Measurements from ENCODE around the gene MYOD1.
A peak's percentile ranks its signal among the peaks of the same experiment; 100 is the strongest.

Gene MYOD1

DNA sequence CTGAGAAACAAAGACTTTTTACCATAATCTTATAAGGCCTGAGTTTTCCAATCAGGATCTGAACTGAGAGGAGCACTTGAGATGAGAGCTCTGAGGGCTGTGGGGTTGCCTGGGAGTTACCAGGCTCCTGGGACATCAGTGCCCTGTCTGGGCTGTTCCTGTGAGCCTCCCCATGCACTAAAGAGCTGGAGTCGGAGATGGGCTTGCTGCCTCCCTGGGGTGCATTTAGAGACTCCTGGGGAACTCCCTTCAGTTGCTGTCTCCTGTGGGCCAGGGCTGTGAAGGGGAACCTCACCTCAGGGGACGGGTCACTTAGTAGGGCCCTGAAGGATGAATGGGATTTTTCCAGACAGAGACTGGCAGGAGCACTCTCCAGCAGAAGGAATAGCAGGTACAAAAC, 48.5 kb downstream of the MYOD1 start:
- Mint-ChIP-seq H3K4me3 (no peak overlapping the region), H3K36me3 (ENCODE audit: low read depth) (no peaks in the 10 kb centered on the region), H3K27ac (no peak overlapping the region), H3K27me3 (ENCODE audit: low read depth, poor library complexity) (peaks cover 32% of the 10 kb centered on the region), H3K9me3 (no peaks in the 10 kb centered on the region), H3K4me1 (peaks cover 71% of the 10 kb centered on the region)
- no peak for DNase-seq
- TF ChIP-seq CTCF (IDR thresholded peaks at IDR 0.05), result no peak

DNA sequence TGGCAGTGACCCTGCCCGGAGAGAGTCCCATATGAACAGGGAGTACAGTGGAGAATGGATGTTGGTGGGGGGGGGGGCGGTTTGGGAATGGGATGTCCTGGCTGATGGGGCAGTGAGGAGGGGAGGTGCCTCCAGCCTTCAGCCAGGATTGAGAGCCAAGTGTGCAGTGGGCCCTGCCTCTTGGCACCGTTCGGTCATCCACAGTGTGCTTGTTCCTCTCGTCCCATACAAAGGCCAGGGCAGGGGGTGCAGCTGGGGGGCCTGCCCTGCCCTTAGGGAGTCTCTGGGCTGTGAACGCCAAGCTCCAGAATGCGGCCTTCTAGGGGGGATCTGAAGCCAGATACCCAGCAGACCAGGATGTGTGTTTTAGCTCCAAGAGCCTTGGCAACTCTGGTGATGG, 49.2 kb downstream of the MYOD1 start:
- Mint-ChIP-seq H3K27me3 (ENCODE audit: low read depth, poor library complexity) (peaks cover 35% of the 10 kb centered on the region), H3K9me3 (no peaks in the 10 kb centered on the region), H3K4me3 (no peak overlapping the region), H3K4me1 (peaks cover 71% of the 10 kb centered on the region), H3K27ac (no peak overlapping the region), H3K36me3 (ENCODE audit: low read depth) (no peaks in the 10 kb centered on the region)
- TF ChIP-seq CTCF (IDR thresholded peaks at IDR 0.05), result no peak
- DNase-seq, result no peak

- no peak for DNase-seq
- Mint-ChIP-seq H3K9me3 (no peaks in the 10 kb centered on the region), H3K4me1 (peaks cover 67% of the 10 kb centered on the region), H3K4me3 (no peak overlapping the region), H3K36me3 (ENCODE audit: low read depth) (no peaks in the 10 kb centered on the region), H3K27me3 (ENCODE audit: low read depth, poor library complexity) (peaks cover 39% of the 10 kb centered on the region), H3K27ac (peak overlapping the region; percentile 29)
- TF ChIP-seq CTCF (IDR thresholded peaks at IDR 0.05), result no peak
These were observed 49.8 kb downstream of the MYOD1 start for GRCh38 chr11:17769218-17769617.

GRCh38 chr11:17770048-17770652, 50.8 kb downstream of the MYOD1 start:
- peak; percentile 79 for DNase-seq

GRCh38 chr11:17770917-17771316, 51.5 kb downstream of the MYOD1 start:
- Mint-ChIP-seq H3K27ac (no peak overlapping the region), H3K4me1 (peaks cover 51% of the 10 kb centered on the region), H3K9me3 (no peaks in the 10 kb centered on the region), H3K4me3 (no peak overlapping the region), H3K36me3 (ENCODE audit: low read depth) (no peaks in the 10 kb centered on the region), H3K27me3 (ENCODE audit: low read depth, poor library complexity) (peaks cover 32% of the 10 kb centered on the region)
- no peak for DNase-seq
- no peak for TF ChIP-seq CTCF (IDR thresholded peaks at IDR 0.05)

More at GRCh38 chr11:17770048-17770652, 50.8 kb downstream of the MYOD1 start:
- H3K4me3 Mint-ChIP-seq, result peak overlapping the region; percentile 44
- H3K4me1 Mint-ChIP-seq, result peaks cover 58% of the 10 kb centered on the region
- TF ChIP-seq CTCF (IDR thresholded peaks at IDR 0.05), result peak; percentile 42
- peaks cover 38% of the 10 kb centered on the region for H3K27me3 Mint-ChIP-seq (ENCODE audit: low read depth, poor library complexity)
- H3K27ac Mint-ChIP-seq, result peak overlapping the region; percentile 46
- H3K9me3 Mint-ChIP-seq, result no peaks in the 10 kb centered on the region
- H3K36me3 Mint-ChIP-seq (ENCODE audit: low read depth), result no peaks in the 10 kb centered on the region

DNA sequence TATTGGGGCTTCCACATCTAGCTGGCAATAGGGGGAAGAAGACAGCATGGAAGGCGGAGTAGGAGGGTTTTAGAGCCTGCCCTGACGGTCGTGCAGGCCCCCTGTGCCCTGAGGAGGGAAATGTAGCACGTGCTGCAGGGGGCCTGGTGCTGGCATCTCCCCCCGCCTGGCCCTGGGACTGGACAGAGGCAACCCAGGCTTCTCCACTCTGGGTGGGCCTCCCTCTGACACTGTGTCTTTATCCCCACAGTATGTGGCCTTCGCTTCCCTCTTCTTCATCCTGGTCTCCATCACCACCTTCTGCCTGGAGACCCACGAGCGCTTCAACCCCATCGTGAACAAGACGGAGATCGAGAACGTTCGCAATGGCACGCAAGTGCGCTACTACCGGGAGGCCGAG, 52.0 kb downstream of the MYOD1 start:
- no peak overlapping the region for H3K4me3 Mint-ChIP-seq
- no peak for TF ChIP-seq CTCF (IDR thresholded peaks at IDR 0.05)
- peak; percentile 2 for DNase-seq
- no peak overlapping the region for H3K27ac Mint-ChIP-seq
- peaks cover 50% of the 10 kb centered on the region for H3K4me1 Mint-ChIP-seq
- H3K27me3 Mint-ChIP-seq (ENCODE audit: low read depth, poor library complexity), result peaks cover 28% of the 10 kb centered on the region
- H3K36me3 Mint-ChIP-seq (ENCODE audit: low read depth), result no peaks in the 10 kb centered on the region
- no peaks in the 10 kb centered on the region for H3K9me3 Mint-ChIP-seq

Measured in nephron progenitor cell (in vitro differentiated cells).